ENCODE measurements around the gene WDR86. TPM values are rescaled to one million over a fixed set of nuclear protein-coding genes. Genes with fewer than 3 reads are reported as not detected.

Gene WDR86
- total and polyA plus RNA-seq, 2 of the 8 experiments (the other 6 are each of a cell fraction or from before 2014, with no cell fraction given), result 12.7 to 15.8 TPM

DNA sequence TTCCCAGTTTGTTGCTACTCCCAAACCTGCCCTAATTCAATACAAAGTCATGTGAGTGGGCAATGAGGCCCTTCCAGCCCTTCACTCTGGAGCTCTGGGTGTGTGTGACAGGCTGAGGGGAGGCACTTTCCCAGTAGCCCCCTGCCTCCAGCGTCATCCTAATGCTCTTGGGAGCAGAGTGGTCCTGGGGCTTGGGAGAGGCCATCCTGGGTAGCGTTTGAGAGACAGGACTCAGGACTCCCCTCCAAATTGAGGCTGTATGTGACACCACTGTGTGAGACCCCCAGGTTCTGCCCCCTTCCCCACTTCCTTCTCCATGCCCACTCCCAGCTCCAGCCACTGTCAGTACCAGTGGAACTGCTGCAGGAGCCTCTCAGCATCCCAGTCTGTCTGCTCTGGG is 36.6 kb upstream of the WDR86 start:
- Histone ChIP-seq H2AFZ (ENCODE audit: low read length) (no peak overlapping the region), H3K36me3 (ENCODE audit: control insufficient read depth in 2 of 4, insufficient read depth in 4 of 4, low read length in 3 of 4) (no peaks in the 10 kb centered on the region), H3K4me2 (ENCODE audit: insufficient read depth in 1 of 2, low read depth in 2 of 2, low read length in 2 of 2) (no peak overlapping the region), H2BK20ac (ENCODE audit: low read length) (no peak overlapping the region), H3K56ac (replicated peaks; ENCODE audit: insufficient read length, low read depth, low read length) (no peak overlapping the region), H3K79me2 (ENCODE audit: control insufficient read depth in 1 of 2, insufficient read depth in 2 of 2, low read length in 2 of 2) (no peaks in the 10 kb centered on the region), H3K4me1 (replicated peaks in 1 of 4; ENCODE audit: control insufficient read depth in 3 of 4, insufficient read depth in 4 of 4, low read length in 3 of 4) (peaks cover 0 to 6% (median 0%) of the 10 kb centered on the region in 4 experiments; a peak in 2 of 7 replicates), H3K23me2 (ENCODE audit: low read depth, low read length) (no peaks in the 10 kb centered on the region; the same call in 1 of the 2 replicates), H4K91ac (replicated peaks; ENCODE audit: insufficient read length, low read length) (no peak overlapping the region), H2BK15ac (ENCODE audit: low read length) (0 out of 2 replicates have a peak overlapping the region, but pooled peaks have one; percentile 61), H4K20me1 (replicated peaks in 1 of 2; ENCODE audit: control insufficient read depth in 1 of 2, insufficient read depth in 2 of 2, low read length in 2 of 2) (no peaks in the 10 kb centered on the region), H3K4ac (replicated peaks; ENCODE audit: insufficient read length, low read depth, low read length) (no peak overlapping the region), H3K9me3 (ENCODE audit: insufficient read depth in 2 of 2, low read depth in 1 of 2, low read length in 1 of 2) (no peaks in the 10 kb centered on the region), H2BK120ac (replicated peaks; ENCODE audit: low read depth, low read length) (no peak overlapping the region), H2BK5ac (ENCODE audit: low read depth, low read length) (no peak overlapping the region), H3K9ac (replicated peaks in 1 of 4; ENCODE audit: extremely low read depth in 1 of 4, low read depth in 3 of 4, low read length in 3 of 4) (no peak overlapping the region), H2AK5ac (ENCODE audit: low read depth, low read length) (no peak overlapping the region), H3K79me1 (ENCODE audit: low read depth, low read length) (no peaks in the 10 kb centered on the region), H3K14ac (ENCODE audit: insufficient read length) (no peak overlapping the region), H3K27ac (ENCODE audit: low read depth, low read length) (no peak overlapping the region), H3K18ac (ENCODE audit: extremely low read depth, low read length) (no peak overlapping the region), H3K27me3 (replicated peaks in 1 of 4; ENCODE audit: control insufficient read depth in 3 of 4, extremely low read depth in 1 of 4, insufficient read depth in 3 of 4, low read length in 3 of 4) (peaks cover 0 to 12% (median 7%) of the 10 kb centered on the region in 4 experiments; a peak in 5 of 7 replicates), H4K5ac (ENCODE audit: insufficient read length, low read depth, low read length) (no peak overlapping the region), H4K8ac (ENCODE audit: extremely low read depth, insufficient read depth, low read length) (no peak overlapping the region), H2BK12ac (ENCODE audit: low read depth, low read length) (no peak overlapping the region), H3K4me3 (ENCODE audit: extremely low read depth in 1 of 4, insufficient read depth in 2 of 4, low read depth in 3 of 4, low read length in 4 of 4) (no peak overlapping the region), H3K23ac (ENCODE audit: insufficient read length) (no peak overlapping the region)
- no peak for FAIRE-seq
- CTCF ChIA-PET (ENCODE audit: partially characterized antibody), result interaction anchor here (0.7 to 13.7 kb wide), 6 partner anchors 15 to 95 kb away, joined by 3 to 185 read pairs (median 18); no protein-coding TSS in a partner anchor
- WGBS, 2 experiments (ENCODE audit: extremely low coverage in 1 of 2, insufficient coverage in 1 of 2, insufficient read length in 1 of 2, insufficient replicate concordance in 2 of 2, low coverage in 1 of 2, low lambda C conversion rate in 2 of 2, missing lambda C conversion rate in 1 of 2), result 82% methylated on average over 2 of the region's 2 CpGs; no CpG with 5 or more reads in 1 of the 2 experiments
- no peak for DNase-seq (ENCODE audit: low read depth in 1 of 2, low spot score in 2 of 2)
- POLR2A ChIA-PET (ENCODE audit: partially characterized antibody), result interaction anchor here (1.2 kb wide), 1 partner anchor 15 kb away, joined by 5 read pairs; no protein-coding TSS in a partner anchor
- TF ChIP-seq BACH1 (IDR thresholded peaks at IDR 0.05; ENCODE audit: low read length) (no peak), CBX5 (IDR thresholded peaks at IDR 0.05; ENCODE audit: low read depth, low read length) (no peak), HDAC6 (IDR thresholded peaks at IDR 0.05; ENCODE audit: low read depth, low read length) (no peak), POLR2A (IDR thresholded peaks at IDR 0.05; ENCODE audit: control extremely low read depth in 1 of 2, low read depth in 2 of 2, low read length in 2 of 2) (no peak), JUND (IDR thresholded peaks at IDR 0.05; ENCODE audit: low read length) (no peak), EGR1 (IDR thresholded peaks at IDR 0.05; ENCODE audit: borderline replicate concordance, low read depth, low read length) (no peak), GABPA (IDR thresholded peaks at IDR 0.05; ENCODE audit: borderline replicate concordance, insufficient read depth, low read length) (no peak)
